Measurements from ENCODE around the gene PGAP3.

The PGAP3 gene

DNA sequence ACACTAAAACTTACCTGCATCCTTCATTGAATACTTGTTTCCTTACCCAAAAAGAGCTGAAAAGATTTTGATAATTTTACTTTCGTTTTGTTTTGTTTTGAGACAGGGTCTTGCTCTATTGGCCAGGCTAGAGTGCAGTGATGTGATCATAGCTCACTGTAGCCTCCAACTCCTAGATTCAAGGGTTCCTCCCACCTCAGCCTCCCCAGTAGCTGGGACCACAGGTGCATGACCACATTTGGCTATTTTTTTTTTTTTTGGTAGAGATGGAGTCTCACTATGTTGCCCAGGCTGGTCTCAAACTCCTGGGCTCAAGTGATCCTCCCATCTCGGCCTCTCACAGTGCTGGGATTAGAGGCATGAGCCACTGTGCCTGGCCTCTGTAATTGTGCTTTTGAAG, 32.8 kb downstream of the PGAP3 start:
- DNase-seq = no peak

DNA sequence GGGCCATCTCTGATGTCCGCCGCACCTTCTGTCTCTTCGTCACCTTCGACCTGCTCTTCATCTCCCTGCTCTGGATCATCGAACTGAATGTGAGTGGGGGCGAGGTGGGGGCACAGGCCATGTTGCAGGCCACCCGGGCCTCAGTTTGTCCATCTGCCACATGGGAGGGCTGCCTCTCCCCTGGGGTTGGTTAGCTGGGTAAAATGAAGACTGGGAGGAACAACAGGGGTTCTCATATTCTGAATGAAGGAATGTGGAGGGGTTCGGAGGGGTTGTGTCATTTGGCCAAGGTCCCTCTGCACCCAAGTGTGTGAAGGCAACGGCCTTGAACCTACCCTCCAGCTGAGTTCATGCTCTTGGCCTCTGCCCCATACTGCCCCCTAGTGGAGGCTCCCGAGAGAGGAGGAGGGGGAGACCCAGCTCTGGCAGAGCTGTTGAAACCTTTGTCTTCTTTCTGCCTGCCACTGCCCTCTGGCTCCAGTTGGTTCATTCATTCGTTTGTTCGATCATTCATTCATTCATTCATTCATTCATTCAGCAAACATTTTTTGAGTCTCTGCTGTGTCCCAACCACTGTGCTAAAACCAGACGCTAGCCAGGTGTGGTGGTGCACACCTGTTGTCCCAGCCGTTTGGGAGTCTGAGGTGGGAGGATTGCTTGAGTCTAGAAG, 34.1 kb downstream of the PGAP3 start:
- DNase-seq = peak; percentile 17

DNA sequence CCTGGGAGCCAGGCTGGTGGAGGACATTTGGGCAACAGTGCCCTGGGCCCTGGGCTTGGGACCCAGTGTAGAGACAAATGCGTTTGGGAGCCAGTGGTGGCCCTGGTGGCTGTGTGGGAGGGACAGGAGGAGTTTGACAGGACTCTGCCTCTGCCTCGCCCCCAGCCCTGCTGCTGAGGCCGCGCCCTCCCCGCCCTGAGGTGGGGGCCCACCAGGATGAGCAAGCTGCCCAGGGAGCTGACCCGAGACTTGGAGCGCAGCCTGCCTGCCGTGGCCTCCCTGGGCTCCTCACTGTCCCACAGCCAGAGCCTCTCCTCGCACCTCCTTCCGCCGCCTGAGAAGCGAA, 34.6 kb downstream of the PGAP3 start:
- DNase-seq = no peak

DNA sequence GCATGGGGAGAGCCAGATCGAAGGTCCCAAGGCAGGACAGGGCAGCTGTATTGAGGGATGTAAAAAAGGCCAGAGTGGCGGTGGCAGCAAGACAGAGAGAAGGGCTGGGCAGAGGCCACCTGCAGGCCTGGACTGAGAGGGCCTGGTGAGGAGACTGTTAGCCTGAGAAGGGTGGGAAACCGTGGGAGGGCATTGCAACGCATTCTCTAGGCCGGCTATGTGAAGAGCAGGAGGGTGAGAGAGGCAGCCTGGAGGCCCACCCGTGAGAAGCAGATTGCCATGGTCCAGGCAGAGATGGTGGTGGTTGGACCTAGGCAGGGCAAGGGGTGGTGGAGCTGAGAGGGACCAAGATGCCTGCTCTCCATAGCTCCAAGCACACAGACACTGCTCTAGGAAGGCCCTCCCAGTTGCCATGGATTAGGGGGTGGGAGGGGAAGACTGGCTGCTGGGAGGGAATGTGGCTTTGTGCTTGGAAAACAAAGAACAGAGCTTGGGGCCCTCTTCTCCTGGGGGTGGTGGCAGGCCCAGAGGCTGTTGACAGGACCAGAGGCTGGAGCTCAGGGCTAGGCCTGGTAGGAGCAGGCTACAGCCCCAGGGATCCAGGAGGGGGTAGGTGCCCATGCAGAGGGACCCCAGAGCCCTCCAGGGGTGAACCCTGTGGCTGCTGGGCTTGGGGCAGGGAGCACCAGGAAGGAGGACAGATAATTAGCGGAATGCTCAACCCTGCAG, 35.1 kb downstream of the PGAP3 start:
- no peak for DNase-seq

DNA sequence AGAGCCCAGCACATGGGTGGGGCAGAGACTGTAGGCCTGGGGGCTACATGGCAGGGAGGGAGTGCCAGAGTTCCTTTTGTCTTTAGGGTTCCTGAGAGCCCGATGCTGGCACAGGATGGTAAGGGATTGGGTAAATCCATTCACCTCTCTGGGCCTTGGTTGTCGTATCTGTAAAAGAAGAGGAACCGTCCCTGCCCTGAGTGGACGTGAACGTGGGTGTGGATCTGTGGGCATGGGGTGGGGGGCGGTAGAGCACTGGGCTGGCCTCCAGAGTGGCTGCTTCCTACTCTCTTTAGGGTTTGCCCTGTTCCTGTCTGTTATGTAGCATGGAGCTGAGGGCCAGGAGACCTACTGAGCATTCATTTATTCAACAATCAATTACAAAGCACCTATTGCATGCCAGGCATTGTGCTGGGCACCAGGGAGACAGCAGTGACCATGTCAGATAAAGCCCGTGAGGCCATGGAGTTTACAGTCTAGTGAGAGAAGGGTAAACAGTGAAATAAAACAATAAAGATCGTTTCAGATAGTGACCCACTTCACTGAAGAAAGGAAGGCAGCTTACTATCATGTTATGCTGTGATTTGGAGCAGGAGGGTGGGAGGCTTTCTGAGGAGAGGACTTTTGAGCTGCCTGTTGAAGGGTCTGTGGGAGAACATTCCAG, 35.8 kb downstream of the PGAP3 start:
- DNase-seq = no peak

DNA sequence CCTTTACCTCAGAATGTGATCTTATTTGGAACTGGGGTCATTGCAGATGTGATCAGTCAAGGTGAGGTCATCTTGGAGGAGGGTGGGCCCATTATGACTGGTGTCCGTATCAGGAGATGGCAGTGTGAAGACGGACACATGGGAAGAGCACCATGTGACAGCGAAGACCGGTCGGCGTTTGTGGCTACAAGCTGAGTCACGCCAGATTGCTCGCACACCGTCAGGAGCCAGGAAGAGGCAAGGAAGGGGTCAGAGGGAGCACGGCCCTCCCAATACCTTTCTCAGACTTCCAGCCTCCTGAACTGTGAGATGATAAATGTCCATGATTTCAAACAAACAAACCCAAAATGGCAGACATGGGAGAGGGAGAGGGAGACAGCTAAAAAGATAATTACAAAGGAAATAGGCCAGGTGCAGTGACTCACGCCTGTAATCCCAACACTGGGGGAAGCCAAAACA, 37.7 kb downstream of the PGAP3 start:
- DNase-seq = no peak

DNA sequence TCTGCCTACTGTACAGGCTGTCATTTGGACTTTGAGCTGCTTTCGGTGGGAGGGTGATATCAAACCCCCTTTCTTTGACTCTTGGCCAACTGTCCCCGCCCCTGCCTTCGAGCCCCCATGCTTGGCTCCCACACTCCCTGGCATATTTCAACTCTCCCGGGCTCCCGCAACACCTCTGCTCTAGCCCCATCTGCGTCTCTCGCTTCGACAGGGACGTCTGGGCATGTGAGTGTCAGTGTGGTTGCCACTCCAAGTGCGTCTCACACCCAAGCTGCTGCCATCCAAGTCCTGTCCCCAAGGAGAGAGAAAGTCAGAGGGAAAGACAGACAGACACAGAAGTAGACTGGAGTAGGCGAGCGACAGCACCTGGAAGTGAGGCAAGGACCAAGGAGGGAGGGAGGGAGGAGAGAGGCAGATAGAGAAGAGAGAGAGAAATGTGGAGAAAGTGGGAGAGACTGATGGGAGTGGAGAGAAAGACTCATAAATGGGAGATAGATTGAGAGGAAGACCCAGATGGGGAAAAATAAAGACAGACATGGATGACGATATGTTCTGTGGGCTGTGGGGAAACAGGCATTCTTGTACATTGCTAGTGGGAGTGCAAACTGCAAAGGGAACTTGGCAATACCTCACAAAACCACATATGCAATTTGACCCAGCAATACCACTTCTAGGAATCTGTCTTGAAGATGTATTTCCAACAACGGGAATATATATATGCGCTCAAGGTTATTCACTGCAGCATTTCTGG, 39.1 kb downstream of the PGAP3 start:
- no peak for DNase-seq

DNA sequence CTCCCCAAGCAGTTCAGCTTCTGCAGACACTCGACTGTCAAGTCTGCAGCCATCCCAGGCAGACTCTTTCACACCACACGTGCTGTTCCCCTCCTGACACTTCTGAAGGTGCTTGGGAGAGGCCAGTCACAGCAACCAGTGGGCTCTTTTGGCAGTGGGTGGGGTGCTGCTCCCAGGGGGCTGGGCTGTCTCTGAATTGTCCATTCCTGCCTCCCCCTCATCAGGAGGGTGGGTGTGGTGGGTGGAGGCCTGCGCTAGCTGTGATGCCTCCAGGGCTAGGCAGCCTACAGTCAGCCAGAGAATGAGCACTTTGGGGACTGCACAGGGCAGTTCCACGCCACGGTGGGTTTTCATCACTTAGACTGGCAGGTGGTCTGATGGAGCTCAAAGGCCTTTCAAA, 40.6 kb downstream of the PGAP3 start:
- DNase-seq = no peak

DNA sequence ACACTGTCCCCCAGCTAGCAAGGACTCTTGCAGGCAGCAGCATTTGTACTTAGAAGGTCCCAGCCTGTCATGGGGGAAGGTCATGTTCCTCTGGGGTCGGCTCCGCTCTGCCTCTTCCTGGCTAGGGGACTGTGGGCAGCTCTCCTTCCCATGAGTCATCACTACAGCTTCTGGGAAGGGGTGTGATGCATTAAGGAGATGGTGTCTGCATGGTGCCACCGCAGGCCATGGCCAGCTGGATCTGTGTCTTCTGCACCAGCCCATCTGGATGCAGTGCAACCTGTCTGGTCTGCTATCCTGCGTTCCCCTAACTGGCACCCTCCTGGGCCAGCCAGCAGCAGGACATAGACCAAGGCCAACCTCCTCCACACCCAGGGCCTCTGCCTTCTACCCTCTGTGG, 44.6 kb downstream of the PGAP3 start:
- DNase-seq = no peak

DNA sequence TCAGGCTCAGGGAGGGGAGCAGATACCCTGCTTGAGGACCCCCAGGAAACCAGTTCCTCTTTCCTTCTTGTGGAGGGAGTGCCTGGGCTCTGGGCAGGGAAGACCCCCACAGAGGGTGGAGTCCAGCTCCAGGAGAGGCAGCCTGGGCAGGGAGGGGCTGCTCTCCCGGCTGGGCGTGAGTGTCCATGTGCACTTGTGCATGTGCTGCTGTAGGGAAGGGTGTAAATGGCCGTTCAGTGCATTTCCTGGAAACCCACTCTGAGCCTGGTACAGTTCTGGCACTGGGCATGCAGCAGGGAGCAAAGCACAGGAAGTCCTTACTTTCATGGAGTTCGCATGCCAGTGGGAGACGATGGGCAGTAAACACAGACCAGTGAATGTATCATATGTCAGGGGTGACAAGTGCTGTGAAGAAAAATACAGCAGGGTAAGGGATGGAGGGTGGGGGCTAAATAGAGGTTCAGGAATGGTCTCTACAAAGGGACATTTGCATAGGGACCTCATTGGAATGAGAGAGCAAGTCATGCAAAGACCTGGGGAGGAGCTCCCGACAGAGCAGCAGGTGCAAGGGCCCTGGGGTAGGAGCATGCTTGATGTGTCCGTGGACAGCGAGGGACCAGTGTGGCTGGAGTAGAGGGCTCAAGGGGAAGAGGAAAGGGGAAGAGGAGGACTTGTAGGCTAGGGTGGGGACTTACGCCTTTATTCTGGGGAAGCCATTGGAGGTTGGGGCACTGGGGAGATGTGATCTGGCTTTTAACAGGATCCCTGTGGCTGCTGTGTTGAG, 45.4 kb downstream of the PGAP3 start:
- no peak for DNase-seq

DNA sequence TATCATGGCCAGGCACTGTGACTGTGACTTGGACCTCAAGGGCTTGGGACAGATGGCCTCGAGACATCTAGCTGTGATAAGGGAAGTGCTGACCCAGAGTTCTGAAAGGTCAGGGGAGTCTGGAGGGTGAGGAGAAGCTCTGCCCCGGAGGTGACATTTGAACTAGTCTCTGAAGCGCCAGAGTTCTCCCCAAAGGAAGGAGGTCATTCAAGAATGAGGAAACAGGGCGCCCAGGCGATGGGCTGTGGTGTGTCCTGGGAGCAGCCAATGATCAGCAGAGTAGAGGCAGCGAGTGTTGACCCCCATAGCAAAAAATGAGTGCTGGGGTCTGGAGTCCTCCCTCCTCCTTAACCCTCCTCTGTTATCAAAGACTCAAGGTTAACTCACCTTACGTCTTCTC, 46.0 kb downstream of the PGAP3 start:
- DNase-seq = no peak

DNA sequence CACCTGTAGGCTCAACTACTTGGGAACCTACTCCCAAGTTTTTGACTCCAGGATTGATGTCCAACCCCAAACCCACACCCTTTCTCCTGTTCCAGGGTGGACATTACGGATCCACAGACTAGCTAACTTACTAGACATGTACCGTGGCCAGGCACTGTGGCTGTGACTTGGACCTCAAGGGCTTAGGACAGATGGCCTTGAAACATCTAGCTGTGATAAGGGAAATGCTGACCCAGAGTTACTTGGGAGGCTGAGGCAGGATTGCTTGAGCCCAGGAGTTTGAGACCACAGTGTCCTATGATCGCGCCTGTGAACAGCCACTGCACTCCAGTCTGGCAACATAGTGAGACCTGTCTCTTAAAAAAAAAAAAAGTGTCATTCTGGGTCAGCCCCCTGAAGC, 46.8 kb downstream of the PGAP3 start:
- no peak for DNase-seq

DNA sequence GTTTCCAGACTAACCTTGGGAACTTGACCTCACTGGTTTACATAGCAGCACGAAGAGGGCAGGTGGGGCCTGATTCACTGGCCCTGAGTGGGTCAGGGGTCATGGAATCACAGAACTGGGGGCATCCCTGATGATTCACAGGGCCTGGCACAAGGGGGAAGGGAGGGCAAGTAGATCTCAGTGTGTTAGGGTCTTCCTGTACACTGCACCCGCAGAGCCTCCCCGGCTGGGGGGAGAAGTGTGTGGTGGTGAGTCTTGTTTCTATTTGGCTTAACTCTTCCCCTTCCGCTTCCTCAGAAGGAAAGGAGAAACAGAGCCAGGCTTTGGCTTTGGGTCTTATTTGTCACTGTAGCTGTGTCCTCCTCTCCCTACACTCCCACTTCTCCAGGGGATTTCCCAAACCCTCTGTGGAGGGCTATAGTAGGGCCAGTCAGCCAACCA, 47.2 kb downstream of the PGAP3 start:
- DNase-seq = no peak

DNA sequence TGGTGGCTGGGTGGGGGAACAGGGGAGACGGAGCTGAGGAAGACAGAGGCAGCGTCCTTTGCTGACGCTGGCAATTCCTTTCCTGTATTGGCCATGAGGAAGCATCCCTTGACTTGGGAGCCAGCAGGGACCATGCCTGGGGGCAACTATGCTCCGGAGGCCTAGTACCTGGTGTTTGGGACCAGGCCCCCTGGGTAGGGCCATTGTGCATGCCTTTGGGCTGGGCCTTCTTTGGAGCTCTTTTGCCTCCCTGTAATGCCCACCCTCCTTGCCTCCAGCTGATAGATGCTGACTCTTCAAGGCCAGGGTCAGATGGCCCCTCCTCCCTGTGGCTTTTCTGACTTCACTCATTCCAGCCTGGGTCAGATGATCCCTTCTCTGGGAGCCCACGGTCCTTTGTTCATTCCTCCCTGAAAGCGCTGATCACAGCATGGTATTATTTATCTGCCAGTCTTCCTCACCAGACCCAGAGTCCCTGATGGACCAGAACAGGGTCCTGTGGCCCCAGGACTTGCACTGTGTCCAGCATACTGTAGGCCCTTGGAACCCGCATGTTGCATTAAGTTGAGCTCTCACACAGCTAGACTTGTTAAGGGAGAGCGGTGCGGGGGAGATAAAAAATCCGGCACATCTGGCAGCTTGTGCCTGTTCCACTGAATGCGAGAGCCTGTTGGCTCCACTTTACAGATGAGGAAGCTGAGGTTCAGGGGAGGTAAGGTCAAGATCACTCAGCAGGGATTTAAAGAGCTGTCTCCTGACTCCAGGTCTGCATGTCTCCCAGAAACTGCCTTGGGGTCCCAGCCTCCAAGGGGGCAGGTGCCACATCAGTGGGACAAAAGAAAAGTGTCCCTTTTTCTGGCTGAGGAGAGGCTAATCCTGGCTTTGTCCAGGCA, 48.0 kb downstream of the PGAP3 start:
- DNase-seq = no peak

DNA sequence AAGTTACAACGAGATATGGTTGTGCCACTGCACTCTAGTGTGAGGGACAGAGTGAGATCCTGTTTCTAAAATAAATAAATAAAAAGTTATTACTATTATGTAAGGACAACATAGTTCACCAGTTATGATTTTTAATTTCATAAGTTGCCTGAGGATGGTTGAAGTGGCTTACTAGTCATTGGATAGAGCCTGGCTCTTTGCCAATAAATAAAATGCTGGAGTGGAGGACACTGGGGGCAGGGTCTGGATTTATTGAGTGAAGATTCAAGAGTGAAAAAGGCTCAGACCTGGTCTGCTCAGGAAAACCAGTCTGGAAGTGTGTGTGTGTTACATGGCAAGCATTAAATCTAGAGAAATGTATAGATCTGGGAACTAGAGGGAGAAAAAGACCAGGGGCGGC, 48.8 kb downstream of the PGAP3 start:
- no peak for DNase-seq

DNA sequence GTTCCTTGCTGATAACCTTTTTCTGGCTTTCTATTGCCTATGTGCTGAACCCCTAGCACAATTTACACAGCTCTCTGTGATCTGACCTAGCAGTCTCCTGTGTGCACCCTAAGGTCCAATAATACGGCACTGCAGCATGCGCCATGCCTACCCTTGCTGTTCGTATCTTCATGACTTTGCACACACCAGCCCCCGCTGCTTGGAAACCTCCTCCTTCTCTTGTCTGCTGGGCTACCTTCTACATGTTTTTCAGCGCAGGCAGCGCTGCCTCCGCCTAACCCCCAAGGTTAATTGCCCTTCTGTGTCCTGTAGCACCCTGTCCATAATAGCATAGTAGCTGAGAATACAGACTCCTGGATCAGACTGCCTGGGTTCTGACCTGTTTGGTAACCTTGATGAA, 49.5 kb downstream of the PGAP3 start:
- DNase-seq = no peak

DNA sequence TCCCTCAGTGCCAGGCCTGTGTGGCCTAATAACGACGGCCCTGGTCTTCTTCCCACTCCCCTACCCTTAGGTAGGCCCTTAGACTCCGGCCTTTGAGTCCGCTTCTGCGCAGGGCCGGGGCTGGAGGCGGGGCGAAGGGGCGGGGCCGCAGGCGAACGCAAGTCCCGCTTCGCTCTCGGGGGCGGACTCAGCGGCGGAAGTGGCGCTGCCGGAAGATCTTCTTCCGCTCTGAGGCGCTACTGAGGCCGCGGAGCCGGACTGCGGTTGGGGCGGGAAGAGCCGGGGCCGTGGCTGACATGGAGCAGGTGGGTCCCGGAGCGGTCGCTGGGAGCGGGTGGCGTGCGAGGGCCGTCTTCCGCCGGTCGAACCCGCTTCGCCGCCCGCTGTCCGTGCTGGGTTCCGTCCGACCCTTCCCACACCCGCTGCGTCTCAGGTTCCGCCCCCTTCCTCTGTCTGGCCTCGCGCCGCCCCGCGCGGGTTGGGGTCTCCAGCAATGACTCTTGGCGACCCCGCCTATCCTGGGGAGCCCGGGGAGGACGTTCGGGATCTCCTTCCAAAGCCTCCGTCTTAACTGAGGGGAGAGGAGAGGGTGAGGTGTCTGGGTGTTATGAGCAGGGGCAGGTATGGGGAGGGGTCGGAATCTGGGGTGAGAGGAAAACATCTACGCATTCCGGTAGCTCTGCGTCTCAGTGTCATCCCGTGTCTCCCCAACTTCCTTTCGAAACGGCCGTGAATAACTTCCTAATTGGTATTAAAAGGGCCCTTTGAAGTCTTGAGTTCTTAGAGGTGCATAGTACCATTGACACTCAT, 50.7 kb downstream of the PGAP3 start, which contains the start of gene STARD3:
Gene STARD3 (plus strand): TSS at position 218 of the 810 bp plus-strand sequence. CDS start 16,388 bp downstream, outside the sequence.
- DNase-seq = peak; percentile 88

DNA sequence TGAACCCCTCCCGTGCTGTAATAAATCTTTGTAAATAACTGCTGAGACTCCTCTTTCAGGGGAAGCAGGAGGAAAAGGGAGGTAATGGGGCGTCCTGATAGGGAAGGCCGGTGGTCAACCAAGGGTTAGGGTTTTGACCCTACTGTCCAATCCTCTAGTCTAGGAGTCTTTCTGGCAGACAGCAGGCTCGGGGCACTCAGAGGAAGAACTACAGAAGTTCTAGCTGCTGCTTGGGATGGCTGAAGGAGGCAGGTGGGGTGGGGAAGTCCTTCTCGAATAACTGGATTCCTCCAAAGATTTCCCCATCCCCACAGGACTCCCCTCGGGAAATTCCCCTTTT, 51.3 kb downstream of the PGAP3 start:
- DNase-seq = no peak

DNA sequence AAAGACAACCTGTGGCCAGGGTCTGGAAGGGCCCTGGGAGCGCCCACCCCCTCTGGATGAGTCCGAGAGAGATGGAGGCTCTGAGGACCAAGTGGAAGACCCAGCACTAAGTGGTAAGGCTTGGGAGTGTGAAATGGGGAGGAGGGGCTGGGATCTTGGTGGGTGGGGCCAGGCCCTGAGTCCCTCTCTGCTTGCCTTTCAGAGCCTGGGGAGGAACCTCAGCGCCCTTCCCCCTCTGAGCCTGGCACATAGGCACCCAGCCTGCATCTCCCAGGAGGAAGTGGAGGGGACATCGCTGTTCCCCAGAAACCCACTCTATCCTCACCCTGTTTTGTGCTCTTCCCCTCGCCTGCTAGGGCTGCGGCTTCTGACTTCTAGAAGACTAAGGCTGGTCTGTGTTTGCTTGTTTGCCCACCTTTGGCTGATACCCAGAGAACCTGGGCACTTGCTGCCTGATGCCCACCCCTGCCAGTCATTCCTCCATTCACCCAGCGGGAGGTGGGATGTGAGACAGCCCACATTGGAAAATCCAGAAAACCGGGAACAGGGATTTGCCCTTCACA, 52.2 kb downstream of the PGAP3 start:
- DNase-seq = no peak

DNA sequence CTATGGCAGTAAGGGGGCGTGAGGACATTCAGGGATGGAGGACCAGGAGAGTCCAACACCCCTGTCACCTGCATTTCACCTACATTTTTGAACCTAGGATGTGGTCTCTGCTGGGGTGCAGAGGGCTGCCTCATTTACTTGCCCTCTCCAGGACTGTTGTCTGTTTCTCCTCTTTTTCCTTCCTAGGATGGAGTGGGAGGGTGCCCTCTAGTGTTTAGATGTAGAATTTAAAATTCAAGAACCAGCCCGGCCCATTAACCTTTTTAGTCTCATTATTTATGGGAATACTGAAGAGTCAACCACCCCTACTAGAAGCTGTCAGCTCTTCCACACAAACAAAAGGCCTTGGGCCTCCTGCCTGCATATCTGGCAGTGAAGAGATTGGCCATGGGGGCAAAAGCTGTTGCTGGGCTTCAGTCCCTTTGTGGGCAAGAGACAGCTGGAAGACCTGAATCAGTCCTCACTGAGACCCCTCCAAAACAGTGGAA, 53.4 kb downstream of the PGAP3 start:
- peak; percentile 12 for DNase-seq

Data from GDM1 (cell line).